ENCODE data around the gene SH3GL1.

Gene SH3GL1

GRCh38 chr19:4431808-4432674, 31.7 kb upstream of the SH3GL1 start:
- in situ Hi-C loops (cut with MboI; ENCODE audit: low sequenced_read_pairs) = no loop called here

GRCh38 chr19:4431296-4431695, 30.9 kb upstream of the SH3GL1 start:
- in situ Hi-C loops (cut with MboI; ENCODE audit: low sequenced_read_pairs) = no loop called here

- in situ Hi-C loops (cut with MboI; ENCODE audit: low sequenced_read_pairs) = no loop called here
Measured at GRCh38 chr19:4430760-4431159, 30.4 kb upstream of the SH3GL1 start.

GRCh38 chr19:4429771-4430171, 29.4 kb upstream of the SH3GL1 start:
- in situ Hi-C loops (cut with MboI; ENCODE audit: low sequenced_read_pairs) = no loop called here

GRCh38 chr19:4429256-4429655, 28.9 kb upstream of the SH3GL1 start:
- in situ Hi-C loops (cut with MboI; ENCODE audit: low sequenced_read_pairs) = no loop called here

GRCh38 chr19:4428326-4428975, 28.1 kb upstream of the SH3GL1 start:
- in situ Hi-C loops (cut with MboI; ENCODE audit: low sequenced_read_pairs) = no loop called here

- in situ Hi-C loops (cut with MboI; ENCODE audit: low sequenced_read_pairs) = no loop called here
Measured at GRCh38 chr19:4425537-4425936, 25.2 kb upstream of the SH3GL1 start.

GRCh38 chr19:4423416-4424126, 23.2 kb upstream of the SH3GL1 start:
- in situ Hi-C loops (cut with MboI; ENCODE audit: low sequenced_read_pairs) = no loop called here

- in situ Hi-C loops (cut with MboI; ENCODE audit: low sequenced_read_pairs) = no loop called here
Measured at GRCh38 chr19:4416268-4416667, 15.9 kb upstream of the SH3GL1 start.

- in situ Hi-C loops (cut with MboI; ENCODE audit: low sequenced_read_pairs) = no loop called here
Measured at GRCh38 chr19:4415352-4415751, 15.0 kb upstream of the SH3GL1 start.

- in situ Hi-C loops (cut with MboI; ENCODE audit: low sequenced_read_pairs) = no loop called here
Measured at GRCh38 chr19:4414800-4415321, 14.5 kb upstream of the SH3GL1 start.

GRCh38 chr19:4414144-4414799, 13.9 kb upstream of the SH3GL1 start:
- in situ Hi-C loops (cut with MboI; ENCODE audit: low sequenced_read_pairs) = no loop called here

GRCh38 chr19:4413588-4413987, 13.2 kb upstream of the SH3GL1 start:
- in situ Hi-C loops (cut with MboI; ENCODE audit: low sequenced_read_pairs) = no loop called here

- in situ Hi-C loops (cut with MboI; ENCODE audit: low sequenced_read_pairs) = no loop called here
Measured at GRCh38 chr19:4409123-4409933, 9.0 kb upstream of the SH3GL1 start.

- in situ Hi-C loops (cut with MboI; ENCODE audit: low sequenced_read_pairs) = no loop called here
Measured at GRCh38 chr19:4406626-4407025, 6.3 kb upstream of the SH3GL1 start.

GRCh38 chr19:4405977-4406376, 5.6 kb upstream of the SH3GL1 start:
- in situ Hi-C loops (cut with MboI; ENCODE audit: low sequenced_read_pairs) = no loop called here

GRCh38 chr19:4403005-4403761, 2.8 kb upstream of the SH3GL1 start:
- in situ Hi-C loops (cut with MboI; ENCODE audit: low sequenced_read_pairs) = no loop called here

- in situ Hi-C loops (cut with MboI; ENCODE audit: low sequenced_read_pairs) = no loop called here
Measured at GRCh38 chr19:4402171-4403004, 2.0 kb upstream of the SH3GL1 start, which contains the start of gene CHAF1A. Gene CHAF1A (plus strand): TSS chr19:4402640. CDS start chr19:4402763, 123 bp downstream.

Data from HL-60/S4 treated with retinoic acid at 250 ng/mL for 4 days and 3 days (cell line).